Neural progenitor cell (in vitro differentiated cells): ENCODE data around the gene SCN8A. TPM values are rescaled to one million over a fixed set of nuclear protein-coding genes. Genes with fewer than 3 reads are reported as not detected.

Source experiments
- DNase-seq: peaks from one replicate; pipeline ENCODE4 v3.0.0-alpha.2; 2016; ENCODE audit warnings: low spot score
- H2AFZ ChIP-seq: fragments of 200-600 bp; sonication (generic); replicated peaks from 2 replicates; pipeline ENCODE4 v1.6.1; 2016; ENCODE audit warnings: antibody characterized with exemption
- H3F3A ChIP-seq: fragments of 200-600 bp; sonication (generic); 2 replicates; pipeline ENCODE4 v1.6.1; 2016; ENCODE audit warnings: antibody characterized with exemption, low read depth
- H3K27ac ChIP-seq: fragments of 200-600 bp; sonication (generic); 2 replicates; pipeline ENCODE4 v1.5.1; 2016; ENCODE audit warnings: mild to moderate bottlenecking
- H3K27me3 ChIP-seq: fragments of 200-600 bp; sonication (generic); 2 replicates; pipeline ENCODE4 v1.6.1; 2016; ENCODE audit warnings: mild to moderate bottlenecking, moderate library complexity
- H3K36me3 ChIP-seq: fragments of 200-600 bp; sonication (generic); 2 replicates; pipeline ENCODE4 v1.5.1; 2016
- H3K4me1 ChIP-seq: fragments of 200-600 bp; sonication (generic); 2 replicates; pipeline ENCODE4 v1.6.1; 2016; ENCODE audit warnings: mixed run types
- H3K4me2 ChIP-seq: fragments of 200-600 bp; sonication (generic); 2 replicates; pipeline ENCODE4 v1.6.1; 2016
- H3K4me3 ChIP-seq: fragments of 200-600 bp; sonication (generic); 2 replicates; pipeline ENCODE4 v1.5.1; 2016
- H3K79me2 ChIP-seq: fragments of 200-600 bp; sonication (generic); 2 replicates; pipeline ENCODE4 v1.6.1; 2016; ENCODE audit warnings: low read depth
- H3K9ac ChIP-seq: fragments of 200-600 bp; sonication (generic); 2 replicates; pipeline ENCODE4 v1.6.1; 2016
- H3K9me3 ChIP-seq: fragments of 200-600 bp; sonication (generic); 2 replicates; pipeline ENCODE4 v1.5.1; 2016; ENCODE audit warnings: low read depth
- H4K20me1 ChIP-seq: fragments of 200-600 bp; sonication (generic); 2 replicates; pipeline ENCODE4 v1.6.1; 2016; ENCODE audit warnings: low read depth
- H3K27ac Mint-ChIP-seq: 3 replicates; pipeline ENCODE4 v1.8.0; 2021; ENCODE audit warnings: mixed read lengths
- H3K27me3 Mint-ChIP-seq: 2 replicates; pipeline ENCODE4 v1.8.0; 2022; ENCODE audit warnings: low read depth, mild to moderate bottlenecking, inconsistent platforms, moderate library complexity, mixed read lengths; ENCODE audit not compliant: insufficient read depth
- H3K36me3 Mint-ChIP-seq: 3 replicates; pipeline ENCODE4 v1.8.0; 2021; ENCODE audit warnings: mixed read lengths
- H3K4me1 Mint-ChIP-seq: 3 replicates; pipeline ENCODE4 v1.8.0; 2021; ENCODE audit warnings: mixed read lengths
- H3K4me3 Mint-ChIP-seq: 3 replicates; pipeline ENCODE4 v1.8.0; 2021; ENCODE audit warnings: mild to moderate bottlenecking, moderate library complexity, mixed read lengths
- H3K9me3 Mint-ChIP-seq: 3 replicates; pipeline ENCODE4 v1.8.0; 2020; ENCODE audit warnings: mixed read lengths
- EZH2 ChIP-seq: fragments of 200-600 bp; sonication (generic); IDR thresholded peaks from 2 replicates; pipeline ENCODE4 v1.6.1; 2017; ENCODE audit warnings: antibody characterized with exemption, mild to moderate bottlenecking, moderate library complexity
- EZH2phosphoT487 ChIP-seq: fragments of 200-600 bp; sonication (generic); IDR thresholded peaks from 2 replicates; pipeline ENCODE4 v1.6.1; 2017; ENCODE audit warnings: antibody characterized with exemption
- total RNA-seq: library from RNA; depleted of rRNA; stranded (reverse); fragments of >200 nt; gene quantifications from 2 replicates; pipeline ENCODE4 v1.2.3, GENCODE V29; 2015; ENCODE audit warnings: low replicate concordance
- TF ChIP-seq, protein P1 (sequence below): fragments of 200-600 bp; sonication (generic); IDR thresholded peaks from 2 replicates; pipeline ENCODE4 v1.5.1; 2017; ENCODE audit warnings: antibody characterized with exemption, mild to moderate bottlenecking

The SCN8A gene
- total RNA-seq, 1 donor from 2014 or later = 14.2 TPM

DNA sequence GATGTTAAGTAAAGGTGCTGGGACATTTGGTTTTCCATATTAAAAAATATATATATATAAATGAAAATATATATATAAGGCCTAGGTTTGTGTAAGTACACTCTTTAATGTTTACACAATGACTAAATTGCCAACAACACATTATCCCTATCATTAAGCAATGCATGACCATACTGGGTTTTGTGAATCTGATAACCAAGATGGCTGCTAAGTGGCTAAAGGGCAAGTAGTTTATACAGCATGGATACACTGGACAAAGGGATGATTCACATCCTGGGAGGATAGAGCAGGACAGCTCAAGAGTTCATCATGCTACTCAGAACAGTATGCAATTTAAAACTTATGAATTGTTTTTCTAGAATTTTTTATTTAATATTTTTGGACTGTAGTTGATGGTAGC is 168.1 kb downstream of the SCN8A start:
- peaks cover 23% of the 10 kb centered on the region for H3K36me3 Mint-ChIP-seq

GRCh38 chr12:51759695-51760094 is 168.7 kb downstream of the SCN8A start:
- Histone ChIP-seq H3K9me3 (no peaks in the 10 kb centered on the region), H3K36me3 (no peaks in the 10 kb centered on the region), H3K27ac (no peak overlapping the region), H2AFZ (no peak overlapping the region), H4K20me1 (no peaks in the 10 kb centered on the region), H3K4me1 (no peaks in the 10 kb centered on the region), H3K9ac (no peak overlapping the region), H3K27me3 (no peaks in the 10 kb centered on the region), H3K79me2 (no peaks in the 10 kb centered on the region), H3F3A (no peaks in the 10 kb centered on the region), H3K4me2 (no peak overlapping the region), H3K4me3 (no peak overlapping the region)
- Mint-ChIP-seq H3K27me3 (peaks cover 5% of the 10 kb centered on the region), H3K4me3 (no peak overlapping the region), H3K9me3 (no peaks in the 10 kb centered on the region), H3K4me1 (no peaks in the 10 kb centered on the region), H3K36me3 (peaks cover 23% of the 10 kb centered on the region), H3K27ac (no peak overlapping the region)
- TF ChIP-seq EZH2phosphoT487 (no peak), EZH2 (no peak)
- TF ChIP-seq, protein P1, sequence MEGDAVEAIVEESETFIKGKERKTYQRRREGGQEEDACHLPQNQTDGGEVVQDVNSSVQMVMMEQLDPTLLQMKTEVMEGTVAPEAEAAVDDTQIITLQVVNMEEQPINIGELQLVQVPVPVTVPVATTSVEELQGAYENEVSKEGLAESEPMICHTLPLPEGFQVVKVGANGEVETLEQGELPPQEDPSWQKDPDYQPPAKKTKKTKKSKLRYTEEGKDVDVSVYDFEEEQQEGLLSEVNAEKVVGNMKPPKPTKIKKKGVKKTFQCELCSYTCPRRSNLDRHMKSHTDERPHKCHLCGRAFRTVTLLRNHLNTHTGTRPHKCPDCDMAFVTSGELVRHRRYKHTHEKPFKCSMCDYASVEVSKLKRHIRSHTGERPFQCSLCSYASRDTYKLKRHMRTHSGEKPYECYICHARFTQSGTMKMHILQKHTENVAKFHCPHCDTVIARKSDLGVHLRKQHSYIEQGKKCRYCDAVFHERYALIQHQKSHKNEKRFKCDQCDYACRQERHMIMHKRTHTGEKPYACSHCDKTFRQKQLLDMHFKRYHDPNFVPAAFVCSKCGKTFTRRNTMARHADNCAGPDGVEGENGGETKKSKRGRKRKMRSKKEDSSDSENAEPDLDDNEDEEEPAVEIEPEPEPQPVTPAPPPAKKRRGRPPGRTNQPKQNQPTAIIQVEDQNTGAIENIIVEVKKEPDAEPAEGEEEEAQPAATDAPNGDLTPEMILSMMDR = no peak
- no peak for DNase-seq

More for the DNA sequence above, 168.1 kb downstream of the SCN8A start:
- no peak overlapping the region for H3K27ac ChIP-seq
- no peak overlapping the region for H3K4me2 ChIP-seq
- H3K79me2 ChIP-seq = no peaks in the 10 kb centered on the region
- Mint-ChIP-seq H3K27ac (no peak overlapping the region), H3K4me1 (no peaks in the 10 kb centered on the region), H3K9me3 (no peaks in the 10 kb centered on the region), H3K4me3 (no peak overlapping the region), H3K27me3 (peaks cover 5% of the 10 kb centered on the region)
- no peaks in the 10 kb centered on the region for H4K20me1 ChIP-seq
- no peak overlapping the region for H3K9ac ChIP-seq
- no peaks in the 10 kb centered on the region for H3K36me3 ChIP-seq
- H3K9me3 ChIP-seq = no peaks in the 10 kb centered on the region
- no peak overlapping the region for H3K4me3 ChIP-seq
- H2AFZ ChIP-seq = no peak overlapping the region
- DNase-seq = no peak
- TF ChIP-seq, protein P1 = no peak
- TF ChIP-seq EZH2 (no peak), EZH2phosphoT487 (no peak)
- no peaks in the 10 kb centered on the region for H3K4me1 ChIP-seq
- H3F3A ChIP-seq = no peaks in the 10 kb centered on the region
- H3K27me3 ChIP-seq = no peaks in the 10 kb centered on the region

GRCh38 chr12:51760231-51760630 is 169.2 kb downstream of the SCN8A start:
- Histone ChIP-seq H3K4me1 (no peaks in the 10 kb centered on the region), H3K79me2 (no peaks in the 10 kb centered on the region), H3F3A (no peaks in the 10 kb centered on the region), H3K4me2 (no peak overlapping the region), H2AFZ (no peak overlapping the region), H3K9me3 (no peaks in the 10 kb centered on the region), H3K27me3 (no peaks in the 10 kb centered on the region), H3K27ac (no peak overlapping the region), H3K9ac (no peak overlapping the region), H3K36me3 (no peaks in the 10 kb centered on the region), H3K4me3 (no peak overlapping the region), H4K20me1 (no peaks in the 10 kb centered on the region)
- no peaks in the 10 kb centered on the region for H3K4me1 Mint-ChIP-seq
- DNase-seq = no peak
- H3K36me3 Mint-ChIP-seq = peaks cover 24% of the 10 kb centered on the region
- H3K27ac Mint-ChIP-seq = no peak overlapping the region
- H3K9me3 Mint-ChIP-seq = no peaks in the 10 kb centered on the region
- TF ChIP-seq, protein P1 = no peak
- no peak for TF ChIP-seq EZH2
- TF ChIP-seq EZH2phosphoT487 = no peak
- H3K4me3 Mint-ChIP-seq = no peak overlapping the region
- peaks cover 5% of the 10 kb centered on the region for H3K27me3 Mint-ChIP-seq
